Breast epithelium (tissue), 3 donors: ENCODE measurements around the gene MYO19.

Source experiments
- POLR2A ChIP-seq: fragments of 450-650 bp; IDR thresholded peaks from one replicate; pipeline ENCODE4 v1.6.1; 2016; ENCODE audit warnings: antibody characterized with exemption, mild to moderate bottlenecking, moderate library complexity
- TF ChIP-seq, protein P1 (sequence below), 3 donors: fragments of 450-650 bp; IDR thresholded peaks; one replicate each; pipeline ENCODE4 v1.5.1; 2016 to 2017; ENCODE audit warnings: antibody characterized with exemption in 3 of 3, mild to moderate bottlenecking in 3 of 3, moderate library complexity in 3 of 3

DNA sequence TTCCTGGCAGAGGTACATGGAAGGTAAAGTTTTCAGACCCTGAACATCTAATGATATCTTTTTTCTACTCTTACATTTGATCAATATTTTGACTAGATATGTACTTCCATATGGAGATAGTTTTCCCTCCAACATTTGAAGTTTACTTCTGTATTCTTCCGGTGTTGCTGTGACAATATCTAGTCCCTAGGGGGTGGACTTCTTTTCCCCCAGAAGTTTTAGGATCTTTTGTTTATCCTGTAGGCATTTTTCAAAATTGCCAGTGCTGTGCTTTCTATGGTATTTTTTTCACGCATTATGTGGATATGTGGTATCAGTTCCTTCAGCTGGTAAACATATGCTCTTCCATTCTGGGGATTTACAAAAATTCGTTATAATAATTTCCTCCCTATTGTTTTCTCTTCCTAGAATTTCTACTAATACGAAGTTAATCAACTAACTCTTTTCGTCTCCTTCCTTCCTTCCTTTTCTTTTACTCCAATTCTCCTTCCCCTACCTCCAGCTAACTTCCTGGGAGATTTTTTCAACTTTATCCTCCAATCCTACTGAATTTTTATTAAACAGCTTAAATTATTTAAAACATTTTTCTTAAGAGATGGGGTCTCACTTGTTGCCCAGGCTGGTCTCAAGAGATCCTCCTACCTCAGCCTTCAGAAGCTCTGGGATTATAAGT is 74.3 kb downstream of the MYO19 start:
- TF ChIP-seq, protein P1, sequence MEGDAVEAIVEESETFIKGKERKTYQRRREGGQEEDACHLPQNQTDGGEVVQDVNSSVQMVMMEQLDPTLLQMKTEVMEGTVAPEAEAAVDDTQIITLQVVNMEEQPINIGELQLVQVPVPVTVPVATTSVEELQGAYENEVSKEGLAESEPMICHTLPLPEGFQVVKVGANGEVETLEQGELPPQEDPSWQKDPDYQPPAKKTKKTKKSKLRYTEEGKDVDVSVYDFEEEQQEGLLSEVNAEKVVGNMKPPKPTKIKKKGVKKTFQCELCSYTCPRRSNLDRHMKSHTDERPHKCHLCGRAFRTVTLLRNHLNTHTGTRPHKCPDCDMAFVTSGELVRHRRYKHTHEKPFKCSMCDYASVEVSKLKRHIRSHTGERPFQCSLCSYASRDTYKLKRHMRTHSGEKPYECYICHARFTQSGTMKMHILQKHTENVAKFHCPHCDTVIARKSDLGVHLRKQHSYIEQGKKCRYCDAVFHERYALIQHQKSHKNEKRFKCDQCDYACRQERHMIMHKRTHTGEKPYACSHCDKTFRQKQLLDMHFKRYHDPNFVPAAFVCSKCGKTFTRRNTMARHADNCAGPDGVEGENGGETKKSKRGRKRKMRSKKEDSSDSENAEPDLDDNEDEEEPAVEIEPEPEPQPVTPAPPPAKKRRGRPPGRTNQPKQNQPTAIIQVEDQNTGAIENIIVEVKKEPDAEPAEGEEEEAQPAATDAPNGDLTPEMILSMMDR (IDR thresholded peaks at IDR 0.05): no peak
- no peak for TF ChIP-seq POLR2A
